Subcutaneous adipose tissue (tissue), 4 donors: Measurements from ENCODE around the gene ARID5B. TPM values are rescaled to one million over a fixed set of nuclear protein-coding genes. Genes with fewer than 3 reads are reported as not detected.

Experiments used
- CTCF ChIP-seq: fragments of 450-650 bp; IDR thresholded peaks from one replicate; pipeline ENCODE4 v1.5.1; 2016; ENCODE audit warnings: low read depth, mild to moderate bottlenecking, control low read depth, antibody characterized with exemption, moderate library complexity
- total RNA-seq, 4 donors: library from RNA; depleted of rRNA; stranded (reverse); fragments of >200 nt; gene quantifications; one replicate each; pipeline ENCODE4 v1.1.0, GENCODE V29; 2016

Gene ARID5B
- total RNA-seq, 4 donors from 2014 or later: 61.4 to 193 (median 86.2) TPM

- TF ChIP-seq CTCF: no peak
Observed at GRCh38 chr10:62108759-62109586, 207.5 kb downstream of the ARID5B start.

GRCh38 chr10:62109587-62110293 lies 208.2 kb downstream of the ARID5B start:
- TF ChIP-seq CTCF: no peak

GRCh38 chr10:62112300-62112699 lies 210.8 kb downstream of the ARID5B start:
- no peak for TF ChIP-seq CTCF

- TF ChIP-seq CTCF: no peak
Observed at GRCh38 chr10:62112963-62113362, 211.5 kb downstream of the ARID5B start.

GRCh38 chr10:62113680-62114079 lies 212.2 kb downstream of the ARID5B start:
- TF ChIP-seq CTCF: no peak

- TF ChIP-seq CTCF: no peak
Observed at GRCh38 chr10:62115321-62115720, 213.8 kb downstream of the ARID5B start.

GRCh38 chr10:62115842-62116241 lies 214.3 kb downstream of the ARID5B start:
- no peak for TF ChIP-seq CTCF
